ENCODE data around the gene CCDC88C.

The CCDC88C gene

GRCh38 chr14:91380610-91381371, 36.8 kb downstream of the CCDC88C start:
- H3K27me3 ChIP-seq (ENCODE audit: insufficient read depth, poor library complexity, severe bottlenecking), result no peaks in the 10 kb centered on the region
- no peak for TF ChIP-seq CTCF (IDR thresholded peaks at IDR 0.05; ENCODE audit: poor library complexity, severe bottlenecking)
- no peak overlapping the region for H3K4me3 ChIP-seq (ENCODE audit: severe bottlenecking)
- H3K27ac ChIP-seq (ENCODE audit: poor library complexity, severe bottlenecking), result no peak overlapping the region
- H3K4me1 ChIP-seq (ENCODE audit: insufficient read depth, poor library complexity, severe bottlenecking), result peaks cover 26% of the 10 kb centered on the region
- no peaks in the 10 kb centered on the region for H3K36me3 ChIP-seq (ENCODE audit: low read depth)
- no peaks in the 10 kb centered on the region for H3K9me3 ChIP-seq (ENCODE audit: severe bottlenecking)
- ATAC-seq (ENCODE audit: low read depth), result no peak
- no peak for DNase-seq (ENCODE audit: low spot score)

GRCh38 chr14:91380123-91380522, 37.5 kb downstream of the CCDC88C start:
- H3K36me3 ChIP-seq (ENCODE audit: low read depth), result no peaks in the 10 kb centered on the region
- no peaks in the 10 kb centered on the region for H3K9me3 ChIP-seq (ENCODE audit: severe bottlenecking)
- peaks cover 26% of the 10 kb centered on the region for H3K4me1 ChIP-seq (ENCODE audit: insufficient read depth, poor library complexity, severe bottlenecking)
- no peak overlapping the region for H3K4me3 ChIP-seq (ENCODE audit: severe bottlenecking)
- ATAC-seq (ENCODE audit: low read depth), result no peak
- no peak for TF ChIP-seq CTCF (IDR thresholded peaks at IDR 0.05; ENCODE audit: poor library complexity, severe bottlenecking)
- DNase-seq (ENCODE audit: low spot score), result no peak
- H3K27me3 ChIP-seq (ENCODE audit: insufficient read depth, poor library complexity, severe bottlenecking), result no peaks in the 10 kb centered on the region
- no peak overlapping the region for H3K27ac ChIP-seq (ENCODE audit: poor library complexity, severe bottlenecking)

GRCh38 chr14:91379579-91379932, 38.1 kb downstream of the CCDC88C start:
- H3K36me3 ChIP-seq (ENCODE audit: low read depth), result peaks cover under 1% of the 10 kb centered on the region; the same call in 1 of the 2 replicates

GRCh38 chr14:91378930-91379578, 38.6 kb downstream of the CCDC88C start:
- Histone ChIP-seq H3K4me1 (ENCODE audit: insufficient read depth, poor library complexity, severe bottlenecking) (peaks cover 28% of the 10 kb centered on the region), H3K36me3 (ENCODE audit: low read depth) (peaks cover 4% of the 10 kb centered on the region; the same call in 1 of the 2 replicates), H3K27me3 (ENCODE audit: insufficient read depth, poor library complexity, severe bottlenecking) (no peaks in the 10 kb centered on the region), H3K27ac (ENCODE audit: poor library complexity, severe bottlenecking) (no peak overlapping the region), H3K4me3 (ENCODE audit: severe bottlenecking) (no peak overlapping the region), H3K9me3 (ENCODE audit: severe bottlenecking) (no peaks in the 10 kb centered on the region)
- no peak for DNase-seq (ENCODE audit: low spot score)
- peak; percentile 21 for ATAC-seq (ENCODE audit: low read depth)
- no peak for TF ChIP-seq CTCF (IDR thresholded peaks at IDR 0.05; ENCODE audit: poor library complexity, severe bottlenecking)

More at GRCh38 chr14:91379579-91379932, 38.1 kb downstream of the CCDC88C start:
- TF ChIP-seq CTCF (IDR thresholded peaks at IDR 0.05; ENCODE audit: poor library complexity, severe bottlenecking), result no peak
- no peak for DNase-seq (ENCODE audit: low spot score)
- no peak for ATAC-seq (ENCODE audit: low read depth)
- Histone ChIP-seq H3K27me3 (ENCODE audit: insufficient read depth, poor library complexity, severe bottlenecking) (no peaks in the 10 kb centered on the region), H3K4me3 (ENCODE audit: severe bottlenecking) (no peak overlapping the region), H3K9me3 (ENCODE audit: severe bottlenecking) (no peaks in the 10 kb centered on the region), H3K4me1 (ENCODE audit: insufficient read depth, poor library complexity, severe bottlenecking) (peaks cover 26% of the 10 kb centered on the region), H3K27ac (ENCODE audit: poor library complexity, severe bottlenecking) (no peak overlapping the region)

All from RWPE2 (cell line).